Activated T-cell treated with anti-CD3 and anti-CD28 coated beads for 1 hour (primary cell): ENCODE data around the gene NCCRP1.

Experiments
- DNase-seq: peaks from one replicate; pipeline ENCODE4 v3.0.0-alpha.2; 2020; ENCODE audit warnings: low read depth

The NCCRP1 gene

GRCh38 chr19:39180749-39181148 is 16.0 kb upstream of the NCCRP1 start:
- DNase-seq, result no peak

- DNase-seq, result no peak
Measured at GRCh38 chr19:39181500-39182173, 15.1 kb upstream of the NCCRP1 start.

- no peak for DNase-seq
Measured at GRCh38 chr19:39182174-39182505, 14.6 kb upstream of the NCCRP1 start.

GRCh38 chr19:39183104-39183503 is 13.7 kb upstream of the NCCRP1 start:
- no peak for DNase-seq

- DNase-seq, result no peak
Measured at GRCh38 chr19:39186391-39186790, 10.4 kb upstream of the NCCRP1 start.

- DNase-seq, result no peak
Measured at GRCh38 chr19:39187552-39187943, 9.2 kb upstream of the NCCRP1 start.

GRCh38 chr19:39188960-39189359 is 7.8 kb upstream of the NCCRP1 start:
- no peak for DNase-seq

- DNase-seq, result no peak
Measured at GRCh38 chr19:39190768-39191167, 6.0 kb upstream of the NCCRP1 start.

- DNase-seq, result no peak
Measured at GRCh38 chr19:39192846-39193245, 3.9 kb upstream of the NCCRP1 start.

GRCh38 chr19:39193803-39194202 is 3.0 kb upstream of the NCCRP1 start:
- no peak for DNase-seq

GRCh38 chr19:39194832-39195542 is 1.8 kb upstream of the NCCRP1 start:
- DNase-seq, result no peak

- no peak for DNase-seq
Measured at GRCh38 chr19:39195755-39196154, 1.0 kb upstream of the NCCRP1 start.

GRCh38 chr19:39196320-39196719 is 444 bp upstream of the NCCRP1 start:
- no peak for DNase-seq

GRCh38 chr19:39197808-39198207 is 1.0 kb downstream of the NCCRP1 start:
- DNase-seq, result no peak

- DNase-seq, result no peak
Measured at GRCh38 chr19:39199025-39199424, 2.3 kb downstream of the NCCRP1 start.

GRCh38 chr19:39200066-39200802 is 3.5 kb downstream of the NCCRP1 start:
- no peak for DNase-seq

GRCh38 chr19:39200803-39201115 is 4.0 kb downstream of the NCCRP1 start:
- DNase-seq, result no peak

GRCh38 chr19:39202998-39203355 is 6.2 kb downstream of the NCCRP1 start:
- no peak for DNase-seq

GRCh38 chr19:39203372-39204341 is 6.9 kb downstream of the NCCRP1 start, which contains the start of gene SYCN:
Gene SYCN, minus strand, starts transcription at chr19:39204263. Its CDS starts 9 bp downstream, at chr19:39204254.
- no peak for DNase-seq

GRCh38 chr19:39205449-39205764 is 8.6 kb downstream of the NCCRP1 start:
- DNase-seq, result no peak

GRCh38 chr19:39206122-39206521 is 9.4 kb downstream of the NCCRP1 start:
- DNase-seq, result no peak

- DNase-seq, result no peak
Measured at GRCh38 chr19:39207293-39207836, 10.6 kb downstream of the NCCRP1 start.
